ENCODE data around the gene MAPK14.

Gene MAPK14

GRCh38 chr6:36102853-36103252 lies 75.2 kb downstream of the MAPK14 start:
- DNase-seq (ENCODE audit: low read depth), result no peak

- no peak for DNase-seq (ENCODE audit: low read depth)
Observed at GRCh38 chr6:36104836-36105235, 77.2 kb downstream of the MAPK14 start.

- DNase-seq (ENCODE audit: low read depth), result no peak
Observed at GRCh38 chr6:36109092-36109491, 81.5 kb downstream of the MAPK14 start.

- DNase-seq (ENCODE audit: low read depth), result no peak
Observed at GRCh38 chr6:36110050-36110449, 82.4 kb downstream of the MAPK14 start.

- no peak for DNase-seq (ENCODE audit: low read depth)
Observed at GRCh38 chr6:36110863-36111262, 83.3 kb downstream of the MAPK14 start.

GRCh38 chr6:36111526-36111925 lies 83.9 kb downstream of the MAPK14 start:
- DNase-seq (ENCODE audit: low read depth), result no peak

- DNase-seq (ENCODE audit: low read depth), result no peak
Observed at GRCh38 chr6:36113049-36113448, 85.4 kb downstream of the MAPK14 start.

GRCh38 chr6:36113703-36114102 lies 86.1 kb downstream of the MAPK14 start:
- no peak for DNase-seq (ENCODE audit: low read depth)

- DNase-seq (ENCODE audit: low read depth), result no peak
Observed at GRCh38 chr6:36114798-36115408, 87.3 kb downstream of the MAPK14 start.

- DNase-seq (ENCODE audit: low read depth), result no peak
Observed at GRCh38 chr6:36115412-36115811, 87.8 kb downstream of the MAPK14 start.

- DNase-seq (ENCODE audit: low read depth), result no peak
Observed at GRCh38 chr6:36116066-36116864, 88.7 kb downstream of the MAPK14 start.

- no peak for DNase-seq (ENCODE audit: low read depth)
Observed at GRCh38 chr6:36116943-36117342, 89.3 kb downstream of the MAPK14 start.

GRCh38 chr6:36117658-36118549 lies 90.3 kb downstream of the MAPK14 start:
- DNase-seq (ENCODE audit: low read depth), result no peak

- DNase-seq (ENCODE audit: low read depth), result peak; percentile 70
Observed at GRCh38 chr6:36118550-36119107, 91.0 kb downstream of the MAPK14 start.

- DNase-seq (ENCODE audit: low read depth), result no peak
Observed at GRCh38 chr6:36119209-36119608, 91.6 kb downstream of the MAPK14 start.

GRCh38 chr6:36120018-36120417 lies 92.4 kb downstream of the MAPK14 start:
- no peak for DNase-seq (ENCODE audit: low read depth)

GRCh38 chr6:36120539-36120938 lies 92.9 kb downstream of the MAPK14 start:
- DNase-seq (ENCODE audit: low read depth), result peak; percentile 64

GRCh38 chr6:36120979-36121786 lies 93.6 kb downstream of the MAPK14 start:
- DNase-seq (ENCODE audit: low read depth), result no peak

- no peak for DNase-seq (ENCODE audit: low read depth)
Observed at GRCh38 chr6:36121787-36122494, 94.3 kb downstream of the MAPK14 start.

GRCh38 chr6:36122495-36123269 lies 95.1 kb downstream of the MAPK14 start:
- no peak for DNase-seq (ENCODE audit: low read depth)

Data from activated gamma-delta T cell treated with anti-CD3 and anti-CD28 coated beads, Interleukin-2, amount 50 U/mL, for 16 hours (primary cell).